ENCODE measurements around the gene SHANK2. TPM values are rescaled to one million over a fixed set of nuclear protein-coding genes. Genes with fewer than 3 reads are reported as not detected.

SHANK2 gene
- polyA plus RNA-seq, 3 donors, result not detected

DNA sequence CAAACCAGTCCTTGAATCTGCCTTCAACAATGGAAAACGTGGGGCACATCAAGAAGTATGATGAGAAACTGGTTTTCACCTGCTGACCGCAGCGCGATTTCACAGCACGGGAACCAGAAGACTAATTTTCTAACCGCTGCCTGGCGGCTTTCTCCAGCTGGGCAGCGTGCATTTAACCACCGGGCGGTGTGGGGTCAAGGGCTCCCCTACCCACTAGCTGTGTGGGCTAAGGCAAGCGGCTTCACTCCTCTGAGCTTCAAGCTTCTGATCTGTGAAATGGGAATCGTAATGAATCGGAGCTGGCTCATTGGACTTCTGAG, 4.2 kb downstream of the SHANK2 start:
- intact Hi-C loops (cut with micrococcal nuclease), result no loop called here
- H4K20me1 ChIP-seq (ENCODE audit: insufficient read depth, low read length), result no peaks in the 10 kb centered on the region
- DNase-seq, result no peak
- H3K4me3 Mint-ChIP-seq, result no peak overlapping the region
- no peak overlapping the region for H2AFZ ChIP-seq (ENCODE audit: insufficient read depth, low read depth, low read length, poor library complexity, severe bottlenecking)
- H3K9ac ChIP-seq (ENCODE audit: insufficient read depth, low read length, poor library complexity, severe bottlenecking), result no peak overlapping the region
- 90% methylated on average over 13 of the region's 13 CpGs for WGBS (ENCODE audit: insufficient coverage)
- H3K4me2 ChIP-seq (replicated peaks; ENCODE audit: extremely low read depth, low read length, poor library complexity, severe bottlenecking), result no peak overlapping the region
- no peak overlapping the region for H3K27ac Mint-ChIP-seq
- H3K36me3 ChIP-seq (replicated peaks in 1 of 2; ENCODE audit: control insufficient read depth in 1 of 2, insufficient read depth in 2 of 2, low read length in 2 of 2), result no peaks in the 10 kb centered on the region
- H3K27ac ChIP-seq (ENCODE audit: low read depth in 1 of 2, low read length in 2 of 2), result no peak overlapping the region
- H3K27me3 Mint-ChIP-seq (ENCODE audit: low read depth in 3 of 3), result peaks cover 43 to 59% (median 49%) of the 10 kb centered on the region in 3 donors
- H3K4me1 Mint-ChIP-seq, result no peaks in the 10 kb centered on the region
- H3K4me1 ChIP-seq (ENCODE audit: control insufficient read depth in 1 of 2, insufficient read depth in 2 of 2, low read length in 2 of 2), result no peaks in the 10 kb centered on the region
- no peak overlapping the region for H3K4me3 ChIP-seq (replicated peaks in 1 of 3; ENCODE audit: low read depth in 2 of 3, low read length in 3 of 3)
- peaks cover 0 to 8% (median 3%) of the 10 kb centered on the region in 7 donors for H3K9me3 Mint-ChIP-seq
- TF ChIP-seq, protein P1, sequence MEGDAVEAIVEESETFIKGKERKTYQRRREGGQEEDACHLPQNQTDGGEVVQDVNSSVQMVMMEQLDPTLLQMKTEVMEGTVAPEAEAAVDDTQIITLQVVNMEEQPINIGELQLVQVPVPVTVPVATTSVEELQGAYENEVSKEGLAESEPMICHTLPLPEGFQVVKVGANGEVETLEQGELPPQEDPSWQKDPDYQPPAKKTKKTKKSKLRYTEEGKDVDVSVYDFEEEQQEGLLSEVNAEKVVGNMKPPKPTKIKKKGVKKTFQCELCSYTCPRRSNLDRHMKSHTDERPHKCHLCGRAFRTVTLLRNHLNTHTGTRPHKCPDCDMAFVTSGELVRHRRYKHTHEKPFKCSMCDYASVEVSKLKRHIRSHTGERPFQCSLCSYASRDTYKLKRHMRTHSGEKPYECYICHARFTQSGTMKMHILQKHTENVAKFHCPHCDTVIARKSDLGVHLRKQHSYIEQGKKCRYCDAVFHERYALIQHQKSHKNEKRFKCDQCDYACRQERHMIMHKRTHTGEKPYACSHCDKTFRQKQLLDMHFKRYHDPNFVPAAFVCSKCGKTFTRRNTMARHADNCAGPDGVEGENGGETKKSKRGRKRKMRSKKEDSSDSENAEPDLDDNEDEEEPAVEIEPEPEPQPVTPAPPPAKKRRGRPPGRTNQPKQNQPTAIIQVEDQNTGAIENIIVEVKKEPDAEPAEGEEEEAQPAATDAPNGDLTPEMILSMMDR (IDR thresholded peaks at IDR 0.05), result no peak
- no peaks in the 10 kb centered on the region for H3K79me2 ChIP-seq (ENCODE audit: insufficient read depth, low read length)
- peaks cover 0 to 2% of the 10 kb centered on the region in 2 donors for H3K36me3 Mint-ChIP-seq
- peaks cover 18 to 53% of the 10 kb centered on the region in 2 donors for H3K27me3 ChIP-seq (ENCODE audit: control insufficient read depth in 2 of 2, insufficient read depth in 2 of 2, low read length in 2 of 2)
- H3K9me3 ChIP-seq (replicated peaks in 1 of 2; ENCODE audit: control insufficient read depth in 1 of 2, insufficient read depth in 1 of 2, low read length in 2 of 2), result peaks cover 0 to 12% of the 10 kb centered on the region in 2 donors

DNA sequence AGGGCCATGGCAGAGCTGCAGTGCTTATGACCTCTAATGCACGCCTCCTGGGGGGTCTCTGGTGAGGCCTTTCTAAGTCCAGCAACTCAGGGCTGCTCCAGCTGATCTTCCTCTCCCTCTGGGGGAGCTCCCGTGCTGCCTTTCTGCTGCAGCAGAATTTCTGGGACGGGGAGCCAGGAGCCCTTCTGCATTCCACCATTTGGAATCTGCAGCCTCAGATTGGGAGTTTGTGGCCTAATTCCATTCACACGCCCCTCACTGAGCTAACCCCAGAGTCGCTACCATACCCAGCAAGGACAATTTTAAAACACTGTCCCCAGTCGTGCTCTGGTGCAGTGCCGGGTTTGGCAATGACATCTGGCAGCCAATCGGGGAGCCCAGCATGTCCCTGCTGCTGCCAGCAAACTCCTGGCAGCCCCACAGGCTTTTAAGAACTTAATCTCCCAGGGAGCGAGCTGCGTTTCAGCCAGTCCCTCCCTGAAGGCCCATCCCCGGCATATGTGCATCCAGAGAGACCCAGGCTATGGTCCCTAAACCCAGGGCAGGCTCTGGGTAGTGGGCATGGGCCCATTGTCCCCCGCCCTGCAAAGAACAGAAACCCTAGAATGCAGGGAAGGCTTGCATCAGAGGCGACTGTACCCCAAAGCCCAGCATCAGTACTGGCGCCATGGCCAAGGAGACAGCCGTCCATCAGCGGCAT, 4.7 kb downstream of the SHANK2 start:
- Mint-ChIP-seq H3K4me3 (peak overlapping the region in 1 of 2 donors; percentile 31), H3K27me3 (ENCODE audit: low read depth in 3 of 3) (peaks cover 38 to 54% (median 44%) of the 10 kb centered on the region in 3 donors), H3K36me3 (peaks cover 0 to 2% of the 10 kb centered on the region in 2 donors), H3K4me1 (no peaks in the 10 kb centered on the region), H3K9me3 (peaks cover 0 to 8% (median under 1%) of the 10 kb centered on the region in 7 donors), H3K27ac (no peak overlapping the region)
- Histone ChIP-seq H3K27me3 (ENCODE audit: control insufficient read depth in 2 of 2, insufficient read depth in 2 of 2, low read length in 2 of 2) (peaks cover 16 to 48% of the 10 kb centered on the region in 2 donors), H3K27ac (ENCODE audit: low read depth in 1 of 2, low read length in 2 of 2) (no peak overlapping the region), H4K20me1 (ENCODE audit: insufficient read depth, low read length) (no peaks in the 10 kb centered on the region), H2AFZ (ENCODE audit: insufficient read depth, low read depth, low read length, poor library complexity, severe bottlenecking) (no peak overlapping the region), H3K36me3 (replicated peaks in 1 of 2; ENCODE audit: control insufficient read depth in 1 of 2, insufficient read depth in 2 of 2, low read length in 2 of 2) (no peaks in the 10 kb centered on the region), H3K79me2 (ENCODE audit: insufficient read depth, low read length) (no peaks in the 10 kb centered on the region), H3K9me3 (replicated peaks in 1 of 2; ENCODE audit: control insufficient read depth in 1 of 2, insufficient read depth in 1 of 2, low read length in 2 of 2) (peaks cover 0 to 8% of the 10 kb centered on the region in 2 donors), H3K9ac (ENCODE audit: insufficient read depth, low read length, poor library complexity, severe bottlenecking) (no peak overlapping the region), H3K4me1 (ENCODE audit: control insufficient read depth in 1 of 2, insufficient read depth in 2 of 2, low read length in 2 of 2) (no peaks in the 10 kb centered on the region), H3K4me2 (replicated peaks; ENCODE audit: extremely low read depth, low read length, poor library complexity, severe bottlenecking) (no peak overlapping the region), H3K4me3 (replicated peaks in 1 of 3; ENCODE audit: low read depth in 2 of 3, low read length in 3 of 3) (no peak overlapping the region)
- no peak for DNase-seq
- TF ChIP-seq, protein P1 (IDR thresholded peaks at IDR 0.05), result no peak
- intact Hi-C loops (cut with micrococcal nuclease), result no loop called here
- WGBS (ENCODE audit: insufficient coverage), result 73% methylated on average over 16 of the region's 16 CpGs
